Peyer's patch (tissue), 4 donors: ENCODE data around the gene MOK. TPM values are rescaled to one million over a fixed set of nuclear protein-coding genes. Genes with fewer than 3 reads are reported as not detected.

ENCODE experiments used
- DNase-seq, 3 donors: peaks; one replicate each; pipeline ENCODE4 v3.0.0-alpha.2; 2017 to 2019
- H3K27ac ChIP-seq, 4 donors: fragments of 200-600 bp; sonication (generic); one replicate each; pipeline ENCODE4 v1.5.1; 2016 to 2019
- H3K27me3 ChIP-seq, 2 donors: fragments of 200-600 bp; sonication (generic); one replicate each; pipeline ENCODE4 v1.5.1; 2019
- H3K36me3 ChIP-seq, 3 donors: fragments of 200-600 bp; sonication (generic); one replicate each; pipeline ENCODE4 v1.5.1; 2016 to 2019
- H3K4me1 ChIP-seq, 4 donors: fragments of 200-600 bp; sonication (generic); one replicate each; pipeline ENCODE4 v1.5.1; 2016 to 2019
- H3K4me3 ChIP-seq, 4 donors: fragments of 200-600 bp; sonication (generic); 1 replicate in 3 of 4; 2 replicates in 1 of 4; pipeline ENCODE4 v1.5.1; 2016 to 2019; ENCODE audit warnings: mild to moderate bottlenecking in 1 of 4
- H3K9me3 ChIP-seq, 4 donors: fragments of 200-600 bp; sonication (generic); one replicate each; pipeline ENCODE4 v1.5.1; 2016 to 2019; ENCODE audit warnings: mild to moderate bottlenecking in 1 of 4
- CTCF ChIP-seq, 6 experiments: fragments of 450-650 bp in 4 of 6; fragments of 200-600 bp in 2 of 6; sonication (generic) in 1 of 6; IDR thresholded peaks; one replicate each; pipeline ENCODE4 v1.5.1; 2017 to 2019; ENCODE audit warnings: antibody characterized with exemption in 6 of 6, mild to moderate bottlenecking in 3 of 6, moderate library complexity in 1 of 6
- POLR2A ChIP-seq, 2 donors: fragments of 450-650 bp; IDR thresholded peaks; one replicate each; pipeline ENCODE4 v1.5.1; 2017; ENCODE audit warnings: antibody characterized with exemption in 2 of 2, mild to moderate bottlenecking in 2 of 2, moderate library complexity in 2 of 2
- total RNA-seq, 4 donors: library from RNA; depleted of rRNA; stranded (reverse); fragments of >200 nt; gene quantifications; one replicate each; pipeline ENCODE4 v1.1.0, GENCODE V29; 2016

MOK gene
- total RNA-seq, 4 donors from 2014 or later: 4.6 to 30.5 (median 14.6) TPM

- no peaks in the 10 kb centered on the region for H3K36me3 ChIP-seq
- H3K27me3 ChIP-seq: no peaks in the 10 kb centered on the region
- TF ChIP-seq POLR2A (IDR thresholded peaks at IDR 0.05): no peak
- no peak for TF ChIP-seq CTCF (IDR thresholded peaks at IDR 0.05)
- no peak overlapping the region for H3K4me3 ChIP-seq
- peaks cover 0 to 20% (median 0%) of the 10 kb centered on the region in 4 donors for H3K4me1 ChIP-seq
- no peak overlapping the region for H3K27ac ChIP-seq
- H3K9me3 ChIP-seq: no peaks in the 10 kb centered on the region
- no peak for DNase-seq
Measured at GRCh38 chr14:102185360-102185759, 119.6 kb downstream of the MOK start.

GRCh38 chr14:102184316-102185035 lies 120.5 kb downstream of the MOK start:
- H3K9me3 ChIP-seq: no peaks in the 10 kb centered on the region
- H3K27ac ChIP-seq: no peak overlapping the region
- no peaks in the 10 kb centered on the region for H3K27me3 ChIP-seq
- H3K4me3 ChIP-seq: no peak overlapping the region
- no peaks in the 10 kb centered on the region for H3K36me3 ChIP-seq
- DNase-seq: no peak
- no peak for TF ChIP-seq CTCF (IDR thresholded peaks at IDR 0.05)
- peaks cover 0 to 20% (median 0%) of the 10 kb centered on the region in 4 donors for H3K4me1 ChIP-seq

GRCh38 chr14:102183886-102184285 lies 121.1 kb downstream of the MOK start:
- Histone ChIP-seq H3K4me3 (no peak overlapping the region), H3K9me3 (no peaks in the 10 kb centered on the region), H3K4me1 (peaks cover 0 to 20% (median 0%) of the 10 kb centered on the region in 4 donors), H3K36me3 (no peaks in the 10 kb centered on the region), H3K27ac (no peak overlapping the region), H3K27me3 (no peaks in the 10 kb centered on the region)
- DNase-seq: no peak
- TF ChIP-seq POLR2A (IDR thresholded peaks at IDR 0.05) (no peak), CTCF (IDR thresholded peaks at IDR 0.05) (no peak)

- Histone ChIP-seq H3K27me3 (no peaks in the 10 kb centered on the region), H3K36me3 (no peaks in the 10 kb centered on the region), H3K9me3 (no peaks in the 10 kb centered on the region), H3K4me1 (peaks cover 0 to 20% (median 0%) of the 10 kb centered on the region in 4 donors), H3K4me3 (no peak overlapping the region), H3K27ac (no peak overlapping the region)
- DNase-seq: no peak
- TF ChIP-seq CTCF (IDR thresholded peaks at IDR 0.05) (no peak), POLR2A (IDR thresholded peaks at IDR 0.05) (no peak)
Measured at GRCh38 chr14:102182936-102183619, 121.9 kb downstream of the MOK start.

- Histone ChIP-seq H3K4me1 (peaks cover 0 to 14% (median 0%) of the 10 kb centered on the region in 4 donors), H3K9me3 (no peaks in the 10 kb centered on the region), H3K27ac (no peak overlapping the region), H3K4me3 (no peak overlapping the region), H3K27me3 (no peaks in the 10 kb centered on the region), H3K36me3 (no peaks in the 10 kb centered on the region)
- no peak for TF ChIP-seq POLR2A (IDR thresholded peaks at IDR 0.05)
- TF ChIP-seq CTCF (IDR thresholded peaks at IDR 0.05): no peak
- no peak for DNase-seq
Measured at GRCh38 chr14:102182190-102182589, 122.8 kb downstream of the MOK start.
